Hepatocyte (in vitro differentiated cells): Measurements from ENCODE around the gene CNPPD1. TPM values are rescaled to one million over a fixed set of nuclear protein-coding genes. Genes with fewer than 3 reads are reported as not detected.

Source experiments
- DNase-seq: peaks from one replicate; pipeline ENCODE4 v3.0.0-alpha.2; 2016; ENCODE audit warnings: low spot score
- H2AFZ ChIP-seq: fragments of 200-600 bp; sonication (generic); 2 replicates; pipeline ENCODE4 v1.6.0; 2016; ENCODE audit warnings: antibody characterized with exemption, mild to moderate bottlenecking
- H3K27ac ChIP-seq: fragments of 200-600 bp; sonication (generic); 2 replicates; pipeline ENCODE4 v1.5.1; 2016; ENCODE audit warnings: mild to moderate bottlenecking
- H3K27me3 ChIP-seq: fragments of 200-600 bp; sonication (generic); 2 replicates; pipeline ENCODE4 v1.6.1; 2016
- H3K36me3 ChIP-seq: fragments of 200-600 bp; sonication (generic); replicated peaks from 2 replicates; pipeline ENCODE4 v1.5.1; 2016; ENCODE audit warnings: low read depth; ENCODE audit not compliant: insufficient read depth
- H3K4me1 ChIP-seq: fragments of 200-600 bp; sonication (generic); 2 replicates; pipeline ENCODE4 v1.5.1; 2016; ENCODE audit warnings: mild to moderate bottlenecking, moderate library complexity; ENCODE audit not compliant: insufficient read depth
- H3K4me2 ChIP-seq: fragments of 200-600 bp; sonication (generic); 2 replicates; pipeline ENCODE4 v1.6.0; 2016
- H3K4me3 ChIP-seq: fragments of 200-600 bp; sonication (generic); 2 replicates; pipeline ENCODE4 v1.5.1; 2016; ENCODE audit warnings: mild to moderate bottlenecking
- H3K79me2 ChIP-seq: fragments of 200-600 bp; sonication (generic); 2 replicates; pipeline ENCODE4 v1.6.0; 2017; ENCODE audit warnings: mild to moderate bottlenecking
- H3K9me2 ChIP-seq: fragments of 200-600 bp; sonication (generic); replicated peaks from 2 replicates; pipeline ENCODE4 v1.6.0; 2017; ENCODE audit warnings: mild to moderate bottlenecking; ENCODE audit not compliant: insufficient read depth
- H3K9me3 ChIP-seq: fragments of 200-600 bp; sonication (generic); 2 replicates; pipeline ENCODE4 v1.5.1; 2016; ENCODE audit warnings: low read depth, mild to moderate bottlenecking
- H4K20me1 ChIP-seq: fragments of 200-600 bp; sonication (generic); 2 replicates; pipeline ENCODE4 v1.6.0; 2016; ENCODE audit warnings: mild to moderate bottlenecking; ENCODE audit not compliant: insufficient read depth, poor library complexity, severe bottlenecking
- CTCF ChIP-seq: fragments of 200-600 bp; sonication (generic); IDR thresholded peaks from 2 replicates; pipeline ENCODE4 v1.5.1; 2016; ENCODE audit warnings: antibody characterized with exemption, mild to moderate bottlenecking; ENCODE audit not compliant: poor library complexity
- EZH2 ChIP-seq: fragments of 200-600 bp; sonication (generic); IDR thresholded peaks from 2 replicates; pipeline ENCODE4 v1.6.1; 2016; ENCODE audit warnings: antibody characterized with exemption, mild to moderate bottlenecking, borderline replicate concordance
- EZH2phosphoT487 ChIP-seq: fragments of 200-600 bp; sonication (generic); IDR thresholded peaks from one replicate; pipeline ENCODE4 v1.6.1; 2018; ENCODE audit warnings: antibody characterized with exemption, mild to moderate bottlenecking, low read depth, moderate library complexity; ENCODE audit not compliant: unreplicated experiment, severe bottlenecking
- WGBS: methylation state at CpG from one replicate; pipeline ENCODE4 v1.1.6; 2016; ENCODE audit warnings: low lambda C conversion rate; ENCODE audit errors: missing lambda C conversion rate; 5-methylcytosine and 5-hydroxymethylcytosine counted together
- polyA plus RNA-seq: library from polyadenylated mRNA; unstranded; fragments of >200 nt; fragmentation: Nextera tagmentation; extraction: Ambion mirVana; gene quantifications from 2 replicates; pipeline ENCODE4 v1.2.1, GENCODE V29; 2016
- total RNA-seq: library from RNA; depleted of rRNA; stranded (reverse); fragments of >200 nt; gene quantifications from 2 replicates; pipeline ENCODE4 v1.2.3, GENCODE V29; 2014

Gene CNPPD1
- total and polyA plus RNA-seq, 2 experiments from 2014 or later = 34.0 to 49.4 TPM

GRCh38 chr2:219206328-219207133, 29.8 kb upstream of the CNPPD1 start, which contains the start of gene ZFAND2B:
TSS of gene ZFAND2B (plus strand) at chr2:219206782. CDS start at chr2:219206988, 206 bp downstream.
- no peaks in the 10 kb centered on the region for H3K9me2 ChIP-seq
- TF ChIP-seq EZH2 (no peak), CTCF (peak; percentile 7)
- H3K4me3 ChIP-seq = peak within 1 kb of the TSS; percentile 69
- H3K36me3 ChIP-seq = no peaks in the 10 kb centered on the region
- under 1% methylated on average over 39 of the region's 76 CpGs for WGBS
- H3K27me3 ChIP-seq = no peaks in the 10 kb centered on the region
- peak within 1 kb of the TSS; percentile 82 for H3K4me2 ChIP-seq
- H2AFZ ChIP-seq = peak within 1 kb of the TSS; percentile 92
- peaks cover 20% of the 10 kb centered on the region for H3K4me1 ChIP-seq
- no peaks in the 10 kb centered on the region for H3K9me3 ChIP-seq
- H3K27ac ChIP-seq = peak within 1 kb of the TSS; percentile 98
- H3K79me2 ChIP-seq = peaks cover 6% of the 10 kb centered on the region
- peaks cover 3% of the 10 kb centered on the region for H4K20me1 ChIP-seq
- peak; percentile 99 for DNase-seq

- H3K4me2 ChIP-seq = peak overlapping the region; percentile 82
- H4K20me1 ChIP-seq = peaks cover 3% of the 10 kb centered on the region
- H3K27me3 ChIP-seq = no peaks in the 10 kb centered on the region
- H2AFZ ChIP-seq = peak overlapping the region; percentile 92
- TF ChIP-seq CTCF (no peak), EZH2 (no peak), EZH2phosphoT487 (no peak)
- no peaks in the 10 kb centered on the region for H3K9me2 ChIP-seq
- H3K4me1 ChIP-seq = peaks cover 20% of the 10 kb centered on the region
- DNase-seq = no peak
- H3K79me2 ChIP-seq = peaks cover 6% of the 10 kb centered on the region
- no peaks in the 10 kb centered on the region for H3K36me3 ChIP-seq
- WGBS = 28% methylated on average over 7 of the region's 7 CpGs
- peak overlapping the region; percentile 60 for H3K4me3 ChIP-seq
- no peaks in the 10 kb centered on the region for H3K9me3 ChIP-seq
- peak overlapping the region; percentile 98 for H3K27ac ChIP-seq
These were observed 29.2 kb upstream of the CNPPD1 start for GRCh38 chr2:219205981-219206327.

GRCh38 chr2:219205165-219205538, 28.4 kb upstream of the CNPPD1 start:
- Histone ChIP-seq H3K79me2 (peaks cover 6% of the 10 kb centered on the region), H3K4me1 (peaks cover 20% of the 10 kb centered on the region), H3K36me3 (no peaks in the 10 kb centered on the region), H3K9me3 (no peaks in the 10 kb centered on the region), H2AFZ (no peak overlapping the region), H3K4me2 (no peak overlapping the region), H3K27me3 (no peaks in the 10 kb centered on the region), H3K9me2 (no peaks in the 10 kb centered on the region), H4K20me1 (peaks cover 3% of the 10 kb centered on the region), H3K27ac (no peak overlapping the region), H3K4me3 (no peak overlapping the region)
- no peak for DNase-seq
- WGBS = 81% methylated on average over 5 of the region's 5 CpGs
- no peak for TF ChIP-seq EZH2phosphoT487
- no peak for TF ChIP-seq CTCF
- TF ChIP-seq EZH2 = no peak
